GM19351 (cell line): ENCODE data around the gene BAZ1B.

Experiments used
- ATAC-seq: cut with Tn5 transposase; IDR thresholded peaks from one replicate; pipeline ENCODE4 v1.9.1; 2021; ENCODE audit warnings: mild to moderate bottlenecking, moderate library complexity; ENCODE audit not compliant: unreplicated experiment

The BAZ1B gene

GRCh38 chr7:73394422-73394821 lies 127.7 kb downstream of the BAZ1B start:
- no peak for ATAC-seq

DNA sequence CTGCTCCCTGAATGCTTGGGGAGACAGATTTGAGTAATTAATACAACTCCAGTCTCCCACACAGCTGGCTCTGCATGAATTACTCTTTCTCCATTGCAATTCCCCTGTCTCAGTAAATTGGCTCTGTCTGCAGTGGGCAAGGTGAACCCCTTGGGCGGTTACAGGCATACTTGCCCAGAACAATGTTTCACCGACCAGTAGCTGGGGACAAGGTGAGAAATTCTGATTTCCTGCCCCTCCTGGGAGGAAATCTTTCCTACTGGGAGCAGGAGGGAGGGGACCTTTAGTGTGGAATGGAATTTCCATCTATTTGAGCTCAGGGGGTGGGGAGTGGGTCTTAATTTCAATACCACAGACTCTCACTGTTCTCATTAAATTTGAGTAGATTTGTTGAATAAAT lies 130.7 kb downstream of the BAZ1B start:
- ATAC-seq, result no peak
